NCI-H748 treated with DMSO at 0.1 percent for 48 hours (cell line): ENCODE data around the gene NUDT14.

Experiments used
- DNase-seq: peaks from one replicate; lab custom pipeline; 2025; lab: John Stamatoyannopoulos, UW

NUDT14 gene

DNA sequence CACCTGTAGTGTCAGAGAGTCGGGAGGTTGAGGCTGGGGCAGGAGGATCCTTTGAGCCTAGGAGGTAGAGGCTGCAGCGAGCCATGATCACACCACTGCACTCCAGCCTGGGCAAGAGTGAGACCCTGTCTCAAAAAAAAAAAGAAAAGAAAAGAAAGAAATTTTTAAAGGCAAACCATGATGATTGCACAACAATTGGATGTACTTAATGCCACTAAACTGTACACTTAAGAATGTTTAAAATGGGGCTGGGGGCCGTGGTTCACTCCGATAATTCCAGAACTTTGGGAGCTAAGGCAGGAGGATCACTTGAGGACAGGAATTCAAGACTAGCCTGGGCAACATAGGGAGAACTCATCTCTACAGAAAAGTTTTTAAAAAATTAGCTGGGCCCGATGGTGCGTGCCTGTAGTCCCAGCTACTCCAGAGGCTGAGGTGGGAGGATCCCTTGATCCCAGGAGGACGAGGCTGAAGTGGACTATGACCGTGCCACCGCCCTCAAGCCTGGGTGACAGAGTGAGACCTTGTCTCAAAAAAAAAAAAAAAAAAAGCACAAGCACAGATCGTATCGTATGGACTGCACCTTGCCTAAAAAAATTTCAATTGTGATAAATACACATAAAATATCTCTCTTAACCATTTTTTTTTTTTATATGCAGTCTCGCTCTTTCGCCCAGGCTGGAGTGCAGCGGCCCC, 45.3 kb downstream of the NUDT14 start:
- no peak for DNase-seq

DNA sequence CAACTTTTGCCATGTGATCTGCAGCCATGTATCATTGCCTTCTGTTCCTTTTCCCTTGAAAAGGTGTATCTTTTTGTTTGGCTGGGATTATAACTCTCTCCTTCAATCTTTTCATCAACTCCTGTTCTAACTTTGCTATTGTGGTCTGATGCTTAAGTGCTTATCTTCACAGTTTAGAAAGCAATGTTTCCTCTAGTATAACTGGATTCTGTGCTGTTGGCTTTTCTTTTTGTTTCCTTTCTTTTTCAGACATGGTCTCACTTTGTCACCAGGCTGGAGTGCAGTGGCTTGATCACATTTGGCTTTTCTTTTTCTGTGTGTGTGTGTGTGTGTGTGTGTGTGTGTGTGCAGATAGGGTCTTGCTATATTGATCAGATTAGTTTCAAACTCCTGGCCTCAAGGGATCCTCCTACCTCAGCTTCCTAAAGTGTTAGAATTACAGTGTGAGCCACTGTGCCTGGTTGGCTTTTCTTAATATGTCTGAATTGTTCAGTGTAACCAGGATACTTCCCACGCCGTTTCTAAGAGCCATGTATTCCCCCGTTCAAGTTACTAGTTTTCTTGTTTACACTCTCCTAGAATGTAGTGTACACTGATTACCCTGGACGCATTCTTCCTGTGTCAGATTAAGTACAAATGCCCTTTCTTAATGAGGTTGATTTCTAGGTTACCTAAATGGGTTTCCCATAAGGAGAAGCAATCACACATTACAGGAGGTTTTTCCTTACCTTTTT, 48.0 kb downstream of the NUDT14 start:
- no peak for DNase-seq

DNA sequence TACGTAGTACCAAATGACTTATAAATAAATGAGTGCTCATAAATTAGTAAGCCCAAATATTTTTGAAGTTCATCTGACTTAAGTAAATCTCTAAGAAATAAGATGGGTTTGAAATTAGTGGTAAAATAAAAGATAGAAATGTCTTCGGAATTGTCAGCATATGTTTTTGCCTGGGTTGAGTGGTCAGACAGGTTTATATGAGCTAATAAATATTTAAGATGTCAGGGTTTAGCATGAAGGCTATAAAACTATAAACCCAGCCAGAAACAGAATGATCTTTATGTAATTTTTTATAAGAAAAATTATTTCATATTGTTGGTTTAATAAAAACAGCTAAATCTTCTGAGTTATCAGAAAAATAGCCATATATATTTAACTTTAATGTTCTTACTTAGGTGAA, 49.9 kb downstream of the NUDT14 start:
- DNase-seq: no peak

DNA sequence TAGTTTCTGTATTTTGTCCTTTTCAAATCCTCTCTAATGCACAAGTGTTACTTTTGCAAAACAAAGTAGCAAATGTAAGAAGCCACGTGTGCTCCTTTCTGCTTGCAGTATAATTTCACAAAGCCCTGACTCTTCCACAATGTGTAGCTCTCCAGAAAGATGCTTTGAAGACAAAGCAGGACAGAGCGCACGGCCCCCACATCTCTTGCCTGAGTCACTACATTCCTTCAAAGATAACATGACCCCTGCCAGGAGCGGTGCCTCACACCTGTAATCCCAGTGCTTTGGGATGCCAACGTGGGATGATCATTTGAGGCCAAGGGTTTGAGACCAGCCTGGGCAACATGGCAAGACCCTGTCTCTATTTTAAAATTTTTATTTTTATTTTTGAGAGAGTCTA, 53.1 kb downstream of the NUDT14 start:
- no peak for DNase-seq

DNA sequence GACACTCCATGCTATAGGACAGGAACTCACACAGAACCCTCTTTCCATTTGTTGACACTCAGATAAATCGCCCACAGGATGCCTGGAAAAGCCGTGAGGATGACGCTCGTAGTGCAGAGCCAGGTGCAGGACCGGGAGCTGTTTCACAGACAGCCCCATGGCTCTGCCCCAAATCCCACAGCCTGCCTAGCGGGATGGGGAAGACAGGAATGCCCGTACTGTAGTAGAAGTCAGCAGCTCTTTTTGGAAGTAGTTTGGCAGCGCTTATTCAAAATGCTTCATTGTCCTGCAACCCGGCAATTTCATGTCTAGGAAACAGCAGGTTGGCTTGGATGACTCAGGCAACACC, 54.2 kb downstream of the NUDT14 start:
- DNase-seq: no peak

DNA sequence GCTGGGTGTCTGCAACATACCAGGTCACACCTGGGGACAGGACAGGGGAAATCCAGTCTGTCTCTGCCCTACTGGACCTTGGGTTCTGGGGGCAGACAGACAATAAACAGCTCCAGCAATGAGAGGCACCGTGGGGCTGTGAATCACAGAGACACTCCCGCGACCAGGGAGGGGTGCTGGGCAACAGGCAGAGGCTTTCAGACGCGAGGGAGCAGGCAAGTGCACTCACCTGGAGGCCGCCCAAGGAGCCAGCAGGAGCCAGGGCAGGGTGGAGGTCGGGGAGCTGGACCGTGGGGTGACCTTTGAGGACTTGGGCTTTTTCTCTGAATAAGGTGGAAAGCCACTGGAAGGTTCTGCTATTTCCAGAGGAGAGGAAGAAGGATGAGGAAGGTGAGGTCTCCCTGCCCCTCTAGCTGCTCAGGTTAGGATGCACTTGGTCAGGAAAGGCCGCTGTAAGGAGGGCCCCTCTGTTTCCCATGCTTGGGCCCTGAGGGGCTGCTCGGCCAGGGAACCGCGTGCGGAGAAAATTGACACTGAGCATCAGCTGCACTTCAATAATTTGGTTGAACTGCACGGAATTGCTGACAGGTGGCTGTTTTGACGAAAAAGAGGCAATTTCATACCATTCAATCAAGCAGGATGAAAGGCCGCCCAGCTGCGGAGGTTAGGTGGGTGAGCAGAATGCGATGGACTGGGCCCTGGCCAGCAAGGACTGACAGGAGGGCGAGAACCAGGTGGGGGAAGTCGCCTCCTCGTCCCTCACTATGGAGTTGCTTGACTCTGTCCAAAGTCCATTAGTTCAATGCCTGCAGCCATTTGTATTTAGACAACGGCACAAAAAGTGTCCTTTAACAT, 54.8 kb downstream of the NUDT14 start:
- DNase-seq: no peak

DNA sequence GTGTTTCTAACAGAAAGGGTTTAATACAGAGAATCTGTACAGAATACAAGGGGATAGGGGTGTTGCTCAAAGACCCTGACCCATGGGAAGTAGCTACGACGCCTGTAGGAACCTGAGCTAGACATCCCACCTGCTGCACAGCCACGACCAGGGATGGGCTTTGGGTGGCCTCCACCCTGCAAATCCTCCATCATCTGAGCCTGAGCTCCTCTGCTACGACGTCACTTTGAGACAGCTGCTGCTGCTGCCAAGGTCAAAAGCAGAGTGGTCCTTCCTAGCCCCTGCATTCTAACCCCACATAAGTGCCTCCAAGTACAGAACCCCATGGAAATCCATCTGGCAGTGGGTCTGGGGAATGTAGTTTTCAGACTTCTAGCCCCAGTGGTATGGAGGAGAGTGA, 56.3 kb downstream of the NUDT14 start:
- no peak for DNase-seq

DNA sequence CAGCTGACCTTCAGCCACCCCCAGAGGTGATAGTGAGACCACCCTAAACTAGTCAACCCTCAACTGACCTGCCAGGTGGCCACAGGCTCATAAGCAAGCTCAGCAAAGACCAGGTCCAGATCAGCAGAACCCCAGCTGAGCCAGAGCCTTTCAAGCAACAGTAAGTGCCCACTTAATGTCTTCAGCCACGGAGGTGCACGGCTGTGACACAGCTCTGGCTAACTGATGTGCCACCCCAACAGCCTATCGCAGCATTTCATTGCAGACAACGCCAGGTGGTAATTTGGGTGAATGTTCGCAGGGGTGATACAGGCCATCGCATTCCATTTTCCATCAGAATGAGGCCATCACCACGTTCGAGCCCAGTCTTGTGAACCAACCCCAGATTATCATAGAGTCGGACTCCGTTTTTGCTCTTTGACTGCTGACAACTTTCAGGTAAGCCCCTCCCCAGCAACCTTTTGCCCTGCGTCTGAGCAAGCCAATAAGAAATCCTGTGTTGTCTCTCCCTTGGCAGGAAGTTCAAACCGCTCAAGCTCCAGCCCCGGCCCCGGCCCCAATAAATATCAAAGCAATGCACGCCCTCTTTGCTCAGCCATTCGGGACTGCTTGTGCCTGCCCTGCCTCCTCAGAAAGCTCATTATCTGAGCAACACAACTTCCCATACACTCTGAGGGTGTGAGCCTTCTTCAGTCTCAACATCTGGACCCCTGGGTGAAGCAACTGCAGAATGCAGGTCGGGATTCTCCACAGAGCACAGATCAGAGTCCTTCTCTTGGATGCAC, 56.9 kb downstream of the NUDT14 start:
- no peak for DNase-seq

DNA sequence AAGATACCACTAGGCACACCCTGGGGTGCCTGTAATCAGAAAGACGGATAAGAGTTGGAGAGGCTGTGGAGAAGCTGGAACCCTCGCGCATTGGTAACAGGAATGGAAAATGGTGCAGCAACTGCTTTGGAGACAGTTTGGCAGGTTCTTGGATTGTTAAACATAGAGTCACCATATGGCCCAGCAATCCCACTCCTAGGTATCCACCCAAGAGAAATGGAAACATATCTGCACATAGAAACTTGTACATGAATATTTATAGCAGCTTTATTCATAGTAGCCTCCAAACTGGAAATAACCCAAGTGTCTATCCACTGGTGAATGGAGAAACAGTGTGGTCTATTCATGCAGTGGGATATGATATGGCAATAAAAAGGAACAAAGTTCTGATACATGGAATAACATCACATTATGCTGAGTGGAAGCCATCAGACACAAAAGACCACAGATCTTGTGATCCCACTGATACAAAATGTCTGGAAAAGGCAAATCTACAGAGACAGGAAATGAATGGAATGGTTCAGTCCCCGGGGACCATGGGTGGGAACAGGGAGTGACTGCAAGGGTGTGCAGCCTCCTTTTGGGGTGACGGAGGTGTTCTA, 57.9 kb downstream of the NUDT14 start:
- DNase-seq: no peak
